Nephron progenitor cell (in vitro differentiated cells): Measurements from ENCODE around the gene RPS16.
A peak's percentile ranks its signal among the peaks of the same experiment; 100 is the strongest.

Experiments used
- DNase-seq: peaks from one replicate; pipeline ENCODE4 v3.0.0; 2021
- H3K27ac Mint-ChIP-seq: 2 replicates; pipeline ENCODE4 v1.8.0; 2021; ENCODE audit warnings: mild to moderate bottlenecking, moderate library complexity, mixed read lengths
- H3K27me3 Mint-ChIP-seq: 2 replicates; pipeline ENCODE4 v1.8.0; 2021; ENCODE audit warnings: mild to moderate bottlenecking, low read depth, mixed read lengths; ENCODE audit not compliant: poor library complexity
- H3K36me3 Mint-ChIP-seq: 2 replicates; pipeline ENCODE4 v1.8.0; 2021; ENCODE audit warnings: low read depth, mixed read lengths
- H3K4me1 Mint-ChIP-seq: 2 replicates; pipeline ENCODE4 v1.8.0; 2021; ENCODE audit warnings: mixed read lengths
- H3K4me3 Mint-ChIP-seq: 2 replicates; pipeline ENCODE4 v1.8.0; 2021; ENCODE audit warnings: mild to moderate bottlenecking, moderate library complexity, mixed read lengths
- H3K9me3 Mint-ChIP-seq: 2 replicates; pipeline ENCODE4 v1.8.0; 2021; ENCODE audit warnings: mild to moderate bottlenecking, moderate library complexity, mixed read lengths
- TF ChIP-seq, protein P1 (sequence below): fragments of 200-600 bp; sonication (generic); IDR thresholded peaks from 2 replicates; pipeline ENCODE4 v1.5.0; 2021; ENCODE audit warnings: antibody characterized with exemption

The RPS16 gene

DNA sequence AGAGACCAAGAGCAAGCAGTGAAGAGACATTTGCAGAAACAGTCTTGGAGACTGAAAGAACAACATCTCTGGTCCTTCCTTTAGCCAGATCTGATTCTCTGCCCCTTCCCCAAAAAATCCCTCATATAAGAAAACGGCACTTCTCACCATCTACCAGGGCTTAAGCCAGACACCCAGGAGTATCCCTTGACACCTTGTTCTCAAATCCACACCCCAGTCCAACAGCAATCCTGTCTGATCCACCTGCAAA lies 25.0 kb downstream of the RPS16 start:
- Mint-ChIP-seq H3K9me3 (no peaks in the 10 kb centered on the region), H3K27me3 (peaks cover 11% of the 10 kb centered on the region), H3K4me1 (peaks cover 67% of the 10 kb centered on the region), H3K27ac (peak overlapping the region; percentile 37), H3K36me3 (peaks cover 5% of the 10 kb centered on the region), H3K4me3 (peak overlapping the region; percentile 98)
- no peak for DNase-seq
- TF ChIP-seq, protein P1, sequence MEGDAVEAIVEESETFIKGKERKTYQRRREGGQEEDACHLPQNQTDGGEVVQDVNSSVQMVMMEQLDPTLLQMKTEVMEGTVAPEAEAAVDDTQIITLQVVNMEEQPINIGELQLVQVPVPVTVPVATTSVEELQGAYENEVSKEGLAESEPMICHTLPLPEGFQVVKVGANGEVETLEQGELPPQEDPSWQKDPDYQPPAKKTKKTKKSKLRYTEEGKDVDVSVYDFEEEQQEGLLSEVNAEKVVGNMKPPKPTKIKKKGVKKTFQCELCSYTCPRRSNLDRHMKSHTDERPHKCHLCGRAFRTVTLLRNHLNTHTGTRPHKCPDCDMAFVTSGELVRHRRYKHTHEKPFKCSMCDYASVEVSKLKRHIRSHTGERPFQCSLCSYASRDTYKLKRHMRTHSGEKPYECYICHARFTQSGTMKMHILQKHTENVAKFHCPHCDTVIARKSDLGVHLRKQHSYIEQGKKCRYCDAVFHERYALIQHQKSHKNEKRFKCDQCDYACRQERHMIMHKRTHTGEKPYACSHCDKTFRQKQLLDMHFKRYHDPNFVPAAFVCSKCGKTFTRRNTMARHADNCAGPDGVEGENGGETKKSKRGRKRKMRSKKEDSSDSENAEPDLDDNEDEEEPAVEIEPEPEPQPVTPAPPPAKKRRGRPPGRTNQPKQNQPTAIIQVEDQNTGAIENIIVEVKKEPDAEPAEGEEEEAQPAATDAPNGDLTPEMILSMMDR = no peak

DNA sequence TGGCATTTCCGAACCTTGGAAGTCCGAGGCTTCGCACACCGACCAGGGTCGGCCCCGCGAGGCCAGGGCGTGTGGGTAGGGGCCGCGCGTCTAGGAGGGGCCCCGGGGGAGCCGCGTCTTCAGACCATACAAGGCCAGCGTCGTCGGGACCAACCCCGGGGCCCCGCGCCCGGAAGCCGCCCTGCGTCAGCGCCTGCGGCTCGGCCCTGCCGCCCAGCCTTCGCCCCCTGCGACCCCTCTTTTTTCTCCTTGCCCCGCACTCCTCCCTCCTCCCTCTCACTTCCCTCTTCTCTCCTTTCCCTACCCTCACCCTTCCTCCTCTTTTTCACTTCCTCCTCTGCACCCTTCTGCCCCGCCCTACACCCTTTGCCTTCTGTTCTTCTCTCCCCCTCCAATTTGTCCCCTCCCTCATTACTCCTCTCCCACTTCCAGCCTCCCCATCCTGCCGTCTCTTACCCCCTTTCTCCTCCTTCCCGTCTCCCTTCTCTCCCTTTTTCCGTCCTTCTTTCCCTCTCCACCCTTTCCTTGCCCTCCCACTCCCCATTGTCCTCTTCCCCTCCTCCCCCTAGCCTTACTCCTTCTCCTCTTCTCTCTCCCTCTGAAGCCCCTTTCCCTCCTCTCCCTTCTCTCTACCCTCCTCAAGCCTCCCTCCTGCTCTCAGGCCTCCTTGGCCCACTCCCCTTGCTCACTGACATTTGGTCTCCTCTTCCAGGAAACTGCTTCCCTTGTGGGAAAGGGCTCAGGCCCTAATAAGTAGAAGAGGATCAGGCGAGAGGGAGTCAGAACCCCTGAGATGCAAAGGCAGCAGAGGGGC lies 25.5 kb downstream of the RPS16 start:
- peaks cover 63% of the 10 kb centered on the region for H3K4me1 Mint-ChIP-seq
- DNase-seq = peak; percentile 59

DNA sequence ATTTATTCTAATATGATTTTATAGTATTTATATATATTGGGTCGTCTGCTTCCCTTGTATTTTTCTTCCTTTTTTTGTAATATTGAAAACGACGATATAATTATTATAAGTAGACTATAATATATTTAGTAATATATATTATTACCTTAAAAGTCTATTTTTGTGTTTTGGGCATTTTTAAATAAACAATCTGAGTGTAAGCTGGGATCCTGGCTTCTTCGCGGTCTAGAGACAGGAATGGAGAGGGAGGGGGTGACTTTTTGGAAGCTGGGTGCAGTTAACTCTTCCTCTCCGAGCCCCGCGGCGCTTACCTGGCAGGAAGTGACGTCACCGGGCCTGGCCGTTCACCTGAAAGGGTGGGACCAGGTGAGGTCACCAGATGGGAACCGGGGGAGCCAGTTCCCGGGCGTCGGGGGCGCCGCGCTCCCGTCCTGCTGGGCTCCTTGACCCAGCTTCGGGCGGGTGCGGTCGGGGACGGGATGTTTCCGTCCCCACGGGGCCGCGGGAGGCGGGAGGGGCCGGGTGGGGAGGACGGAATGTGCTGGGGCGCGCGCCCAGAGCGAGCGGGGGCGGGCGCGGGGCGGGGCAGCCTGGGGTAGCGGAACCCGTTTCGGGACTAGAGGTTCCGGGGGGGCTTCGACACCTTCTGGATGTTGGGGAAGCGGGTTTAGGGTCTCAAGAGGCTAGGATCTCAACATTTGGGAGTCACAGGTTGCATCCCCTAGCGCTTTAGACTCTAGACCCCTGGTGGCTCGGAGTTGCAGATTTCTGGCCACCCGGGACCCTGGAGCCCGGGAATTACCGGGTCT lies 26.3 kb downstream of the RPS16 start:
- peaks cover 3% of the 10 kb centered on the region for H3K36me3 Mint-ChIP-seq
- no peak overlapping the region for H3K27ac Mint-ChIP-seq
- DNase-seq = peak; percentile 66
- H3K4me1 Mint-ChIP-seq = peaks cover 60% of the 10 kb centered on the region
- H3K4me3 Mint-ChIP-seq = peak overlapping the region; percentile 98
- H3K27me3 Mint-ChIP-seq = peaks cover 11% of the 10 kb centered on the region
- TF ChIP-seq, protein P1 = no peak
- H3K9me3 Mint-ChIP-seq = no peaks in the 10 kb centered on the region

More for the DNA sequence above, 25.5 kb downstream of the RPS16 start:
- peak overlapping the region; percentile 98 for H3K4me3 Mint-ChIP-seq
- peak overlapping the region; percentile 37 for H3K27ac Mint-ChIP-seq
- H3K36me3 Mint-ChIP-seq = peaks cover 5% of the 10 kb centered on the region
- H3K9me3 Mint-ChIP-seq = no peaks in the 10 kb centered on the region
- peaks cover 11% of the 10 kb centered on the region for H3K27me3 Mint-ChIP-seq
- TF ChIP-seq, protein P1 = no peak

DNA sequence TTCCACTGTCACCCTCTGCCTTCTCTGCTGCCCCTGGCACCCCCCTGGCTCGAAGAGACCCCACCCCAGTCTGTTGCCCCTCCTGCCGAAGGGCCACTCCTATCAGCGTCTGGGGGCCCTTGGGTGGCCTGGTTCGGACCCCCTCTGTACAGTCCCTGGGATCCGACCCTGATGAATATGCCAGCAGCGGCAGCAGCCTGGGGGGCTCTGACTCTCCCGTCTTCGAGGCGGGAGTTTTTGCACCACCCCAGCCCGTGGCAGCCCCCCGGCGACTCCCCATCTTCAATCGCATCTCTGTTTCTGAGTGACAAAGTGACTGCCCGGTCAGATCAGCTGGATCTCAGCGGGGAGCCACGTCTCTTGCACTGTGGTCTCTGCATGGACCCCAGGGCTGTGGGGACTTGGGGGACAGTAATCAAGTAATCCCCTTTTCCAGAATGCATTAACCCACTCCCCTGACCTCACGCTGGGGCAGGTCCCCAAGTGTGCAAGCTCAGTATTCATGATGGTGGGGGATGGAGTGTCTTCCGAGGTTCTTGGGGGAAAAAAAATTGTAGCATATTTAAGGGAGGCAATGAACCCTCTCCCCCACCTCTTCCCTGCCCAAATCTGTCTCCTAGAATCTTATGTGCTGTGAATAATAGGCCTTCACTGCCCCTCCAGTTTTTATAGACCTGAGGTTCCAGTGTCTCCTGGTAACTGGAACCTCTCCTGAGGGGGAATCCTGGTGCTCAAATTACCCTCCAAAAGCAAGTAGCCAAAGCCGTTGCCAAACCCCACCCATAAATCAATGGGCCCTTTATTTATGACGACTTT lies 27.1 kb downstream of the RPS16 start:
- no peak for DNase-seq
- TF ChIP-seq, protein P1 = no peak
- Mint-ChIP-seq H3K9me3 (no peaks in the 10 kb centered on the region), H3K4me1 (peaks cover 59% of the 10 kb centered on the region), H3K36me3 (no peaks in the 10 kb centered on the region), H3K4me3 (peak overlapping the region; percentile 89), H3K27me3 (peaks cover 11% of the 10 kb centered on the region), H3K27ac (peak overlapping the region; percentile 48)

DNA sequence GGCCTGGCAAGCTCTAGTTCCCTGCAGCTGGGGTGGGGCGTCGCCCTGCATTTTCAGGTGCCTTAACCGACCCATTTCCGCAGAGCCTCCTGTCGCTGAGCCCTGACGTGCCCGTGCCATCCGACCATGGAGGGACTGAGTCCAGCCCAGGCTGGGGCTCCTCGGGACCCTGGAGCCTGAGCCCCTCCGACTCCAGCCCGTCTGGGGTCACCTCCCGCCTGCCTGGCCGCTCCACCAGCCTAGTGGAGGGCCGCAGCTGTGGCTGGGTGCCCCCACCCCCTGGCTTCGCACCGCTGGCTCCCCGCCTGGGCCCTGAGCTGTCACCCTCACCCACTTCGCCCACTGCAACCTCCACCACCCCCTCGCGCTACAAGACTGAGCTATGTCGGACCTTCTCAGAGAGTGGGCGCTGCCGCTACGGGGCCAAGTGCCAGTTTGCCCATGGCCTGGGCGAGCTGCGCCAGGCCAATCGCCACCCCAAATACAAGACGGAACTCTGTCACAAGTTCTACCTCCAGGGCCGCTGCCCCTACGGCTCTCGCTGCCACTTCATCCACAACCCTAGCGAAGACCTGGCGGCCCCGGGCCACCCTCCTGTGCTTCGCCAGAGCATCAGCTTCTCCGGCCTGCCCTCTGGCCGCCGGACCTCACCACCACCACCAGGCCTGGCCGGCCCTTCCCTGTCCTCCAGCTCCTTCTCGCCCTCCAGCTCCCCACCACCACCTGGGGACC lies 27.9 kb downstream of the RPS16 start:
- DNase-seq = no peak
- TF ChIP-seq, protein P1 = no peak
- peaks cover 11% of the 10 kb centered on the region for H3K27me3 Mint-ChIP-seq
- no peak overlapping the region for H3K27ac Mint-ChIP-seq
- H3K9me3 Mint-ChIP-seq = no peaks in the 10 kb centered on the region
- peaks cover 61% of the 10 kb centered on the region for H3K4me1 Mint-ChIP-seq
- H3K4me3 Mint-ChIP-seq = peak overlapping the region; percentile 89
- no peaks in the 10 kb centered on the region for H3K36me3 Mint-ChIP-seq
